ENCODE results near the gene INAVA.

The INAVA gene

GRCh38 chr1:200893411-200893901 is 1.2 kb upstream of the INAVA start:
- DNase-seq (ENCODE audit: extremely low spot score): no peak
- TF ChIP-seq CTCF (IDR thresholded peaks at IDR 0.05; ENCODE audit: control extremely low read depth, extremely low read depth, low read depth, missing control alignments): no peak
- ChIA-PET POLR2A (no interaction called here), CTCF (interaction anchor here (0.8 to 5.2 kb wide), 4 partner anchors 14 to 279 kb away, joined by 3 to 20 read pairs (median 4); no protein-coding TSS in a partner anchor)

GRCh38 chr1:200895443-200895789 is 716 bp downstream of the INAVA start:
- ChIA-PET POLR2A (interaction anchor here (0.9 kb wide), 1 partner anchor 122 kb away, joined by 3 read pairs; no protein-coding TSS in a partner anchor), CTCF (interaction anchor here (1.1 to 5.2 kb wide), 3 partner anchors 9 to 16 kb away, joined by 3 to 20 read pairs (median 4); no protein-coding TSS in a partner anchor)
- no peak for TF ChIP-seq CTCF (IDR thresholded peaks at IDR 0.05; ENCODE audit: control extremely low read depth, extremely low read depth, low read depth, missing control alignments)
- DNase-seq (ENCODE audit: extremely low spot score): no peak

GRCh38 chr1:200895801-200896530 is 1.3 kb downstream of the INAVA start:
- POLR2A ChIA-PET: interaction anchor here (0.9 to 1.3 kb wide), 2 partner anchors 29 to 121 kb away, joined by 3 read pairs; no protein-coding TSS in a partner anchor
- CTCF ChIA-PET: interaction anchor here (0.8 to 5.2 kb wide), 3 partner anchors 11 to 53 kb away, joined by 3 to 20 read pairs (median 3); no protein-coding TSS in a partner anchor

GRCh38 chr1:200896531-200897196 is 2.0 kb downstream of the INAVA start:
- CTCF ChIA-PET: interaction anchor here (0.8 to 5.2 kb wide), 4 partner anchors 11 to 75 kb away, joined by 3 to 20 read pairs (median 4); no protein-coding TSS in a partner anchor
- POLR2A ChIA-PET: interaction anchor here (0.9 to 1.3 kb wide), 2 partner anchors 30 to 121 kb away, joined by 3 read pairs; no protein-coding TSS in a partner anchor
- no peak for DNase-seq (ENCODE audit: extremely low spot score)
- no peak for TF ChIP-seq CTCF (IDR thresholded peaks at IDR 0.05; ENCODE audit: control extremely low read depth, extremely low read depth, low read depth, missing control alignments)

More at GRCh38 chr1:200895801-200896530, 1.3 kb downstream of the INAVA start:
- DNase-seq (ENCODE audit: extremely low spot score): peak; percentile 73
- no peak for TF ChIP-seq CTCF (IDR thresholded peaks at IDR 0.05; ENCODE audit: control extremely low read depth, extremely low read depth, low read depth, missing control alignments)

GRCh38 chr1:200897259-200897658 is 2.6 kb downstream of the INAVA start:
- ChIA-PET POLR2A (interaction anchor here (1.3 kb wide), 1 partner anchor 31 kb away, joined by 3 read pairs; no protein-coding TSS in a partner anchor), CTCF (interaction anchor here (0.8 to 5.2 kb wide), 4 partner anchors 10 to 74 kb away, joined by 3 to 20 read pairs (median 4); no protein-coding TSS in a partner anchor)
- no peak for TF ChIP-seq CTCF (IDR thresholded peaks at IDR 0.05; ENCODE audit: control extremely low read depth, extremely low read depth, low read depth, missing control alignments)
- DNase-seq (ENCODE audit: extremely low spot score): no peak

GRCh38 chr1:200899015-200899386 is 4.3 kb downstream of the INAVA start:
- no peak for DNase-seq (ENCODE audit: extremely low spot score)
- TF ChIP-seq CTCF (IDR thresholded peaks at IDR 0.05; ENCODE audit: control extremely low read depth, extremely low read depth, low read depth, missing control alignments): no peak
- ChIA-PET POLR2A (no interaction called here), CTCF (interaction anchor here (1.6 kb wide), 1 partner anchor 11 kb away, joined by 3 read pairs; no protein-coding TSS in a partner anchor)
